HG03095 (cell line): ENCODE results near the gene NXN.
"Not testable (repeated sequence)": the region's sequence is repeated elsewhere in the genome, so short reads cannot be mapped to it uniquely, and the experiment has no call there.

Source experiments
- ATAC-seq: cut with Tn5 transposase; IDR thresholded peaks from one replicate; pipeline ENCODE4 v1.9.1; 2021; ENCODE audit warnings: moderate library complexity; ENCODE audit not compliant: unreplicated experiment

NXN gene

DNA sequence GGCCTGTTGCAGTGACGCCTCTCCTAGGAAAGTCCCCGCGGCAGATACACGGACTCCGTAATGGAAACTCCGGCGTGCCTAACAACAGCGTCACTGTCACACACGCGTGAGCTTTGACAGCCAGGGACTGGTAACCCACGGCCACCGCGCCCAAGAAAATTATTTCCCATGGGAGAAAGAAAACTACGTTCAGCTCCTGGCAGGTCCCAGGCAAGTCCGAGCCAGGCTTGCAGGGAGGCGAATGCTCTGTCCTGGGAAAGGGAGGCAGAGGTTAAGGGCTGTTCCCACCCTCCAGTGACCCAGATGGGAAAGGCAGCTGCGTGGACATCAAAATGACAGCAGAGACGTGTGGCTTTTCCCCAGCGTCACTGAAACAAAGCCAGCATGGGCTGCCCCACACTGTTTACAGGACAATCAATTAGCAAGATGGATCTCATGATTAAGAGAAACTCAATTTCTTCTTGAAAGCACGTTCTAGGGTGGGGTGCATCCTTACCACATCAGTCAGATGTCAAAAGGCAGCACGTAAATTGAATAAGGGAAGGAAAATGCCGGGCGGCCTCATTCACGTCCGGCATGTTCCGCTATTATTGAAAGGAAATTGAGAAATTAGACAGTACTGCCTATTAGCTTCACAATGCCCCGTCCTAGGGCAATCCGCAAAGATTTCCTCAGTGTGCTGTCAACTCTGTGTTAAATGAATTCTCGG, 82.5 kb downstream of the NXN start:
- no peak for ATAC-seq

DNA sequence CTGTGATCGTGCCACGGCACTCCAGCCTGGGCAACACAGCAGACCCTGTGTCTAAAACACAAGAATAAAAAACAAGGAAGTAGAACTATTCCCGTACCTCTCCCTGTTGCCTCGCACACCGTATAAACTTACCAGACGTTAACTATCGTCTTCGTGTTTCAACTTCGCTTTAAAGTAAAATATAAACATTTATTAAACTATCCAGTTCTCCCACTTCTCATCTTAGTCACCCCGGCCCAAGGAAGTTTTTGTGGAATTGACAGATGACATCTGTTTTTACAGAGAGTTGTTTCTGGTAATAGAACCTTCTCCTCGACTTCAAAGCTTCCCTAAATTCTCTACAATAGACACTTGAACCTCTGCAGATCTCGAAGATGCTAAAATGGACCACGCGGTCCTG, 83.1 kb downstream of the NXN start:
- no peak for ATAC-seq

DNA sequence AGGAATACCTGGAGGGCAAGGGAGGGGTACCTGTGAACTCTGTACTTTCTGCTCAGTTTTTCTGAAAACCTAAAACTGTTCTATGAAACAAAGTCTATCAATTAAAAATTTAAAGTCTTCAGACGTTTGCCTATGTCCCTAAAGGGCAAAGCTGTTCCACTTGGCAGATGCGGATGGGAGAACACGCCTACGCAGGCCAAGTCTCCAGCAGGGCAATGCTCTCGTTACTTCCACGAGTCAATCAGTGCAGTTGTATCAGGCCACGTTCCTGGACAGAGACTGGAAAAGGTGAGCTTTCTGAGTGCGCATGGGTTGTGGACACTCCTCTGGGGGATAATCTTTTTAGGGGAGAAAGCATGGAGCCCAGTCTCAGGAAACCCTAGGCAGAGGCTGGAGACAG, 86.6 kb downstream of the NXN start:
- ATAC-seq = no peak

DNA sequence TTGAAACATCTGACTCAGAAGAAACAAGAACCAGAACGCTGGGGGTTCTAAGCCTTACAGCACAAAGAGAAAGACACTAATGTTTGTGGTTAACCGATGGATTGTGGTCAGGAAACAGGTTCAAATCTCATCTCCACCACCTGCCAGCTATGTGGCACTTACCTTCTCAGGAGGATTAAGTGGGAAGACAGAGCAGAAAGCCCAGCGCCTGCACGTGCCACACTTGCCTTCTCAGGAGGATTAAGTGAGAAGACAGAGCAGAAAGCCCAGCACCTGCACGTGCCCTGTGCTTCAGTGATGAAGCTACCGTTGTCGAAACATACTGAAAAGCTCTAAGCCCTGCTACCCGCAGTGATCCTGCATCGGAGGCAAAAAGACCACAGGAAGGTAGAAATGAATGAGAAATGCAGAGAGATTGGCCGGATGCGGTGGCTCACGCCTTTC, 90.6 kb downstream of the NXN start:
- no peak for ATAC-seq

DNA sequence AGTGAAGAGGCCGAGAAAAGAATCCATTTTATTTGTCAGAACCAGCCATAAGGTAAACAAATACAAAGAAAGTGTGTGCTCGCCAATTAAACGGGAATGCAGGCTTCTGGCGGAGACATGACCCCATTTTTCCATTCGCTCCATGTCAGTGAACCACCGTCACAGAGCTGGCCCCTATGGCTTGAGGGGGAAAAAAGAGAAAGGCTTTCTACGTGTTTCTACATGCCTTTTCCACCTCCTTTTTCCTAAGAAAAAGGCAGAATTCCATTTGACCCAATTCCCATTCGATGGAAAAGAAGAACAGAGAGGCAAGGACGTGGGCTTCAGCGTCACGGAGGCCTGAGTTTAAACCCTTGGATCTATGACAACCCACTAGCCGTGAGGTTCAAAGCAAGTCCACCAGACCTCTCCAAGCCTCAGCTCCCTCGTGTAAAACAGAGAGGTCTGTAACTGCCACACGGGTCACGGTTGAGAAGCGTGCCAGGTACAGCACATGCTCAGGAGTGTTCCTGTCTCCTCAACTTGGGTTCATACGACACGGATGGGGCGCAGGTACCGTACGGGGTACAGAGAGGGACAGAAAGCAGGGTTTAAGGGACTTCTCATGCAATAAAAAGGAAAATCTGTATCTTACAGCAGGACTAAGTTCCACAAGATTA, 91.9 kb downstream of the NXN start:
- ATAC-seq = no peak

DNA sequence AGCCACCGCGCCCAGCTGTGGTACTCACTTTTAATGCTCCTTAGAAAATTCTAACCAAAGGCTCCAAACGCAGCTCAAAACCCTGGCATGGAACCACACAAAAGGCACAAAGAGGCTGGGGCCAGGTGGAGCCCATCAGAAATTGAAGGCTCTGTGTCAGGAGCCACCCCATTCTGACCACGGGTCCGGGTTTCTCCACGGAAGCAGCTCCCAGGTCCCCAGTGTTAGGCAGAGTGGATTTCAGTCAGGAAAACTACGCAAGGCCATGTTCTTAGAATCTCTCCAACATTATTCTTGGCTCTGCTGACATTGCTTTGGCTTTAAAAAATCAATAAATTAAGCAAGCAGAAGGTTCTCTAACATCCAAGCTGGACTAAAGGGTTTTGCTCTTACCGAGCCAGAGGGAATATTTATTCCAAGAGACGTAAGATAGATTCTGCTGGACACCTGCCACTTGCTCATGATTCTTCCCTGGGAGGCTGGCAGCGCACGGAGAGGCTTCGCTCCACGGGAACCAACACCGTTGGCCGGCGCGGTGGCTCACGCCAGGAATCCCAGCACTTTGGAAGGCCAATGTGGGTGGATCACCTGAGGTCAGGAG, 93.5 kb downstream of the NXN start:
- no peak for ATAC-seq

DNA sequence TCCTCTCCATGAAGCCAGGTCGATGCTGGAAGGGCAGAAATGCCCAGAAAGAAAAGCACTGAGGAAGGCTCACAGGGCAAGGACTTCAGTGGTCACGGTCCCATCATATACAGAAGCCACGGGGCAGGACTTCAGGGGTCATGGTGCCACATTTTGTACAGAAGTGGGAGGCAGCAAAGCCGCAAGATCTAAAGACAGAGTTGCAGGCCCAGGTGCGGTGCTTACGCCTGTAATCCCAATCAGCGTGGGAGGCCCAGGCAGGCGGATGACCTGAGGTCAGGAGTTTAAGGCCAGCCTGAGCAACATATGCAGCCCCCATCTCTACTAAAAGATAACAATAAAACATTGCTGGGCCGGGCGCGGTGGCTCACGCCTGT, 96.0 kb downstream of the NXN start:
- no peak for ATAC-seq

DNA sequence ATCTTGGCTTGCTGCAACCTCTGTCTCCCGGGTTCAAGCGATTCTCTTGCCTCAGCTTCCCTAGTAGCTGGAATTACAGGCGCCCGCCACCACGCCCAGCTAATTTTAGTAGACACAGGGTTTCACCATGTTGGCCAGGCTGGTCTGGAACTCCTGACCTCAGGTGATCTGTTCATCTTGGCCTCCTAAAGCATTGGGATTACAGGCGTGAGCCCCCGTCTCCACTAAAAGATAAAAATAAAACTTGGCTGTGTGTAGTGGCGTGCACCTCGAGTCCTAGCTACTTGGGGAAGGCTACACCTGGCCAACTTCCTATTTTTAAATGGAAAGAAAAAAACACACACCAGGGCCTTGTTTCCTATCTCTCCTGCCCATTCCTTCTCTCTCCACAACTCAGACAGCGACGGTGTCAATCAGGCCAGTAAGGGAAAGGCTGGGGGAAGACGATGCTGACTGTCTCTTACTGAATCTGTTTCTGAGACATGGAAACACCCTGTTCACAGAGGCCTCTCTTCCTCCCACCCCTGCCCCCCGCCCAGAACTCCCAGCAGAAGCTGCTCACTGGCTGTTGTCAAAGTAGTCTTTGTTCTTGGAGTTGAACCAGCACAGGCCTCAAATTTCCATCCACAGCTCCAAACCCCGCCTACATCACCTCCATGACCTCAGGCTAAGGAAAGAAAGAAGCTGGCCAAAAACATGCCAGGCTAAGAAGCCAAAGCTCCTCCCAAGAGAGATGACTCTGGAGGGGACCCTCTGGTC, 96.6 kb downstream of the NXN start:
- ATAC-seq = no peak

DNA sequence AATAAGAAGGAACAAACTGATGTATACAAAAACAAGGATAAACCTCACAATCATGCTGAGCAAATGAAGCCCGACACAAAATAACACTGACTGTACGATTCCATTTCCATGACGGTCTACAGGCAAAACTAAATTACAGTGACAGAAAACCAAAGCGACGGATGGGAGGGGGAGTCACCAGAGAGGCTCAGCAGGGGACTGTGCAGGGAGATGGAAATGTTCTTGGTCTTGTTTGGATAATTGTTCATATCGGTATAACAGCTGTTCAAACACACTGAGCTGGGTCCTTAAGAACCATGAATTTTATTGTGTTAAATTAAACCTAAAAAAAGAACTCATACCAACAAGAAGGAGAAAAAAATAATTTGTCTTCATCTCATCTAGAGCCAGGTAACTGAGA, 97.8 kb downstream of the NXN start:
- ATAC-seq = no peak

DNA sequence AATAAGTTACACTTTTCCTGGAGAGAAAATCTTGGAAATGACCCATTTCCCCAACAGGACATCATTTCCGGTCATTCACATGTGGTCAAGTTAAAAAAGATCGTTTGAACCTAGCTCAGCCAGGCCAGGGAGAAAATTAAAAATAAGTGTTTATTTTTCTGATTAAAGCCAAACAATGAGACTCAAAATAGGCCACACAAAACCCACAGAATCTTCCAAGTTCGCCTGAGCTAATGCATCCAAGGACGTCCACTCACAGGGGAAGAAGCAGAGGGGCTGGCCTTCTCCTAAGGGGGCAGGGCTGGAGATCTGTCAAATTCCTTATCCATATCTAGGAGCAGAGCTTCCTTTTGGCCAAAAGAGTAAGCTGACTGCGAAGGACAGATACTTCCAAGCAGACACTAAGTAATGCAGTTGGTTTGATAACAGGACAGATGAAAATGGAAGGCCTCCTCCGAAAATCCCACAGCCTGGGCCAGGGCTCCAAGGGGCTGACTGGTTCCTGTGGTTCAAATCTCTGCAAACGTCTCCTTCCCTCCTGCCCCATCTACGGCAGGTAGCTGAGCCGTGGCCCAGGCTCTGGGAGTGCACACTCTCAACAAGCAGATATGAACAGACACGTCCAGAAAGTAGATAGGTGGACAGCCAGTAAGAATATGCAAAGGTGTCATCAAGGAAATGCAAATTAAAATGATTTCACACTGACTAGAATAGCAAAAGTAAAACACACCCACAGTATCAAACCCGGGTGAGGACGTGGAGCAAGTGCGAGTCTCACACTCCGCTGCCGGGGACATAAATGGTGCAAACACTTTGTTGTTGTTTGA, 98.9 kb downstream of the NXN start:
- no peak for ATAC-seq

DNA sequence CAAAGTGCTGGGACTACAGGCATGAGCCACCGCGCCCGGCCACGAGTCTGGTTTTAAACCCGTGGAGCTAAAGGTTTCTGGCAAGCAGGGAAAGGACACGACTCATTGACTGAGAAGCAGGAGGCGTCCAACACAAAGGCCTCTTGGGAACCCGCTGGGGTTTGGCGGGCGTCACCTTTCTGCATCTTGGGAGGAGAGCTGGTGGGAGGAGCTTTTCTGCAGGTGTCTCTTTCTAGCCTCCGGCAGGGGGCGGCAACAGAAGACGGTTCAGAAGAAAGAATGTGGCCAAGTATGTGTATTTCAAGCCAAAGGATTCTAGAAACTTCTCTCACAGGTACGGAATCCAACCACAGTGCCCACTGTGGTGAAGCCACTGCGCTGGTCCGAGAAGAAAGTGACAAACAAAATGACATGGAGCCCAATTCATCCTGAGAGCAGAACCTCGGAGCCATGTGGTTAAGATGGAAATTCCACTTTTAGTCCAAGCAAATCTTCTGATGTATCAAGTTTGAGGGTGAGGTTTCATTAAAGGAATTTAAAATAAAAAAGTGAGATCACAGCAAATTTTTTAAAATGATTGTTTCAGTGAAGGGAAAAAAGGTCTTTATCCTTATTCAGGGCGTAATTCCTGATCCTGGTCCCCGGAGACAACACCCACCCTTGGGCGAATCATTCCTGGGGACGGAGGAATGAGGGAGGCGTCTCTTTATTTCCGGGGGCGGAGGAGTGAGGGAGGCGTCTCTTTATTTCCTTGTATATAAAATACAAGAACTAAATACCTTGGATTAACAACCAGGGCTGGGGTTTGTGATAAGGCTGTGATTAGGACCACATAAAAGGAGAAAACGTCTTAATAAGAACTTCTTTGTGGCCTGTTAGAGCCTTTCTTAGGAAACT, 99.8 kb downstream of the NXN start:
- ATAC-seq = no peak

DNA sequence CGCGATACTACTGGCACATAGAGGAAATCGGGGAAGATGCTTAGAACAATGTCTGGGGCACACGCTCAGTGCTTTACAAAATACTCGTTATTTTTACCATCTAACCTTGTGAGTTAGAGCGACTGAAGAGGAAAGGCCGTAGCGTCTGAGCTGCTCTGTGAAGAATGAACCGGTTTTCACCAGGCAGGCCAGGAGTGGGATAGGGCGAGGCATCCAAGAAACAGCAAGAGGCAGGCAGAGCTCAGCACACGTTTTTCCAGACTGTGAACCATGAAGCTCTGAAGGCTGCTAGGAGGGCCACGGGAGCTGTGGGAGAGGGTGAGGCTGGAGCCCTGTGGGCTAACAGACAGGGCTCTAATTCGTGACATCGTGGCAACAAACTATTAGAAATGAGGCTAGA, 101.9 kb downstream of the NXN start:
- ATAC-seq = no peak

DNA sequence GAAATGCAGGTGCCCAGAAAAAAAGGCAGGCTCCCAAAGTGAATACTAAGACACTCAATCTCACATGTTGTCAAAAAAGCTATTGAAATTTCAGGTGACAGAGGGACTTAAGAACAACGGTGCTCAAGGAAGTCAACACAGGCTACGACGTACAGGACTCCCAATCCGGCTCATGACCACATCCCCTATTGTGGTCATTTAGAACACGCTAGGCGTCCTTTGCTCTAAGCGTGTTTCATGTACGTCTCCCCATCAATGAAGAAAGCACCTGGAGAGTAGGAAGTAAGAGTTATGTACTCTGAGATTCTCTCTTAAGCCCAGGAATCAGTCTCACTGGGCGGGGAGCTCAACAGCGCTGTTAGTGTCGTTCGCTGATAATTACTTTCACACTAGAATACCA, 103.3 kb downstream of the NXN start:
- ATAC-seq = no peak

DNA sequence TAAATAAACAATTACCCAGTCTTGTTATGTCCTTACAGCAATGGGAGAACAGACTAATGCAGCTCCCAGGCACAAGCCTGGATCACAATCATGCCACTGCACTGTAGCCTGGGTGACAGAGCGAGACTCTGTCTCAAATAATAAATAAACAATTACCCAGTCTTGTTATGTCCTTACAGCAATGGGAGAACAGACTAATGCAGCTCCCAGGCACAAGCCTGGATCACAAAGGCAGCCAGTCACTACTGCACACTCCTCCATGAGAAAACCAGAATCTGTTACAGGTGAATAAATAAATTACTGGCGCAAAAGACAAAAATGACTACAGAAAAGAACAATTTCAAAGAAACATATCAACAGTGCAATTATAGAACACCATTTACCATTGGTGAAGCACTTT, 105.0 kb downstream of the NXN start:
- ATAC-seq = not testable (repeated sequence)

DNA sequence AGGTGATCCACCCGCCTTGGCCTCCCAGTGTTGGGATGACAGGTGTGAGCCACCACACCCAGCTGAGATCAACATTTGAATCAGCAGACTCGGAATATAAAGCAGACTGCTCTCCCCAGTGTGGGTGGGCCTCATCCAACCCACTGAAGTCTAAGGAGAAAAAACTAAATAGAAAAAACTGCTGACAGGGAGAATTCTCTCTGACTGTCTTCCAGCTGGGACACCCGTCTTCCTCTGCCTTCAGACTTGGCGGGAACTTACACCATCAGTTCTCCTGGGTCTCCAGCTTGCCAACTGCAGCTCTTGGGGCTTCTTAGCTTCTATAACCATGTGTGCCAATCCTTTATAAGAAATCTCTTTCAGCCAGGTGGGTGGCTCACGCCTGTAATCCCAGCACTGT, 106.7 kb downstream of the NXN start:
- ATAC-seq = no peak

DNA sequence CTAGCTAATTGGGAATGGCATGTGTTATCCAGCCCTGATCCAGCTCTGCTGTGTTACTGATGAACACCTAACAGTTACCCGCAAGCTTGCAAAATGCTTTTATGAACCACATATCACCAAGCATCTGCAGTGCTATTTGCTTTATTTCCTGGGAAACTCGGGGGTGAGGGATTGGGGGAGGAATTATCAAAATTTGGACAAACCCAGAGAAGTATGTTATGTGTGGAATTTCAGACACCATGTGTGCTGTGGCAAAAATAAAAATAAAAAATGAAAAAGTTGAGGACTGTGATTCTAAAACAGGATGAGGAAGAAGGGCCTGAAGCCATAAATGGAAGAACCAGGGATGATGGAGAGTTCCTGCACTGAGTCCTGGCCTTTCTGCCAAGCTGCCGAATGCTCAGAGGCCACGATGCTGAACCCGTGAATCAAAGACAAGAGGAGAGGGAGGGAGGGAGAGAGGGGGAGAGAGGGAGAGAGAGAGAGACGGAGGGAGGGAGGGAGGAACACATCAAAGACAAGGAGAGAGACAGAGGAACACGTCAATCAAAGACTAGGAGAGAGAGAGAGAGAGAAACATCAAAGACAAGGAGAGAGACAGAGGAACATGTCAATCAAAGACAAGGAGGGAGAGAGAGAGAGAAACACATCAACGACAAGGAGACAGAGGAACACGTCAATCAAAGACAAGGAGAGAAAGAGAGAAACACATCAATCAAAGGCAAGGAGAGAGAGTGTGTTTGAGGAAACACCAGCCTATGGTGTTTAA, 107.6 kb downstream of the NXN start:
- no peak for ATAC-seq

DNA sequence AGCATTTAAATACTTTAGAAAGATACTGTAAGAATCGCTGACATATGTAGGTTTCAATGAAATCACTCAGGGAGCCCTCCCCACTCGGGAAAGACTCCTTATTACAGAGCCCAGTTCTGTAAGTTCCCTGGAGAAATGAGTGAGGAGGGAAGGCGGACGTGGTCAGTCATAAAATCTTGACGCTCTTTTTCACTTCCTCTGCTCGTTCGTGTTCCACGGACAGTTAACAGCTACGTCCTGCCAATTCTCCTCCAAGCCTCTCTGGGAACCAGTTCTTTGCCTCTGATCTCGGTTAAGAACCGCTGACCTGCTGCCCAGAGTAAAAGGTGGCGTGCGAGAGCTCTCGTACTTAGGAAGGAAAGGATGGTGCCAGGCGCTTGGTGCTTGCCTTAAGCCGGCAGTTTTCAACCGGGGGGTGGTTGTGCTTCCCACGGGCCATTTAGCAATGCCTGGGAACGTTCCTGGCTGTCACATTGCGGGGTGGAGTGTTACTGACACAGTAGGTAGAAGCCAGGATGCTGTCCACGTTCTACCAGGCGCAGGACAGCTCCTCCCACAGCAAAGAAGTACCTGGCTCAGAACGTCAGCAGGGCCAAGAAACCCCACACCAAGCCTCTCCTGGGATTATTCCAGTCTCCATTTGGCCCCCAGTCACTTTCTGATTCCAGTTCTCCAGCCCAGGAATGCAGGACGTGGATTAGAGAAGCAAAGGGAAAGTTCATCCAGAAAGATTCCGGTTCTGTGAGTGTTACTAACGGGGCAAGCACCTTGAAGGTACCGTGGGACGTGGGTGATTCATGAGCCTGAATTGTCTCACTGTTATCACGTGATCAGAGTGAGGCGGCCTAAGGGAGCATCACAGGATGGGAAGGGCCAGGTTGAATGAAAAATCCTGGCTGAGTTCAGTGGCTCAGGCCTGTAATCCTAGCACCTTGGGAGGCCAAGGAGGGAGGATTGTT, 109.7 kb downstream of the NXN start:
- ATAC-seq = no peak

DNA sequence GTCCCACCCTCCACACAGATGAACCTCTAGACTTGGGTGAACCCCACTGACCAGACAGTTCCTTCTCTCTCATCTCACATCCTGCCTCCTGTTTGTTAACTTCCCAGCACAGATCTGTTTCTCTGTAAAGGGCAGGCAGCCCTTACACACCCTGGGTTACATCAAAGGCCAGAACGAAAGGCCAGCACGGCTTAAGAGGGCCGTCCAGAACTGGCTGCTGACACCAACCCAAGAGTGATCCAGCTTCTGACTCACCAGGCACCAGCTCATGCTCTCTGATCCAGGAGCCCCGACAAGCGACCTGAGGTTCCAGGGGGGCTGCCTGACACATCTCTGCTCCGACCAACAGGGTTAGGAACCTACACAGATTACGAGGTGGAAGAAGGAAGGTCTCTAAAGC, 110.5 kb downstream of the NXN start:
- no peak for ATAC-seq
